Esophagus muscularis mucosa (tissue), 4 donors: Measurements from ENCODE around the gene OTOF. TPM values are rescaled to one million over a fixed set of nuclear protein-coding genes. Genes with fewer than 3 reads are reported as not detected.

Source experiments
- DNase-seq: peaks from one replicate; pipeline ENCODE4 v3.0.0-alpha.2; 2017; ENCODE audit errors: extremely low spot score
- H3K27ac ChIP-seq, 4 donors: fragments of 200-600 bp; sonication (generic); replicated peaks in 1 of 4; 1 replicate in 3 of 4; 2 replicates in 1 of 4; pipeline ENCODE4 v1.5.1; 2016 to 2019; ENCODE audit warnings: mild to moderate bottlenecking in 1 of 4
- H3K27me3 ChIP-seq, 4 donors: fragments of 200-600 bp; sonication (generic); one replicate each; pipeline versions ENCODE4 v1.5.1 to v1.6.0; 2016 to 2019
- H3K36me3 ChIP-seq, 4 donors: fragments of 200-600 bp; sonication (generic); one replicate each; pipeline ENCODE4 v1.5.1; 2016 to 2019
- H3K4me1 ChIP-seq, 4 donors: fragments of 200-600 bp; sonication (generic); one replicate each; pipeline ENCODE4 v1.5.1; 2016 to 2019
- H3K4me3 ChIP-seq, 4 donors: fragments of 200-600 bp; sonication (generic); 1 replicate in 2 of 4; 2 replicates in 2 of 4; pipeline ENCODE4 v1.5.1; 2016 to 2019; ENCODE audit warnings: mild to moderate bottlenecking in 4 of 4, moderate library complexity in 1 of 4
- H3K9me3 ChIP-seq, 4 donors: fragments of 200-600 bp; sonication (generic); 1 replicate in 3 of 4; 2 replicates in 1 of 4; pipeline ENCODE4 v1.5.1; 2016 to 2019
- EP300 ChIP-seq: sonication (generic); formaldehyde crosslinking; IDR thresholded peaks from one replicate; pipeline ENCODE4 v1.6.1; 2017; ENCODE audit warnings: antibody characterized with exemption
- POLR2A ChIP-seq: fragments of 450-650 bp; IDR thresholded peaks from one replicate; pipeline ENCODE4 v1.6.1; 2017; ENCODE audit warnings: antibody characterized with exemption, moderate library complexity, mild to moderate bottlenecking, low read depth
- POLR2AphosphoS5 ChIP-seq, 2 donors: sonication (generic); formaldehyde crosslinking; IDR thresholded peaks; one replicate each; pipeline ENCODE4 v1.6.1; 2017; ENCODE audit warnings: antibody characterized with exemption in 2 of 2
- WGBS: methylation state at CpG from one replicate; pipeline ENCODE4 v1.1.5; 2018; 5-methylcytosine and 5-hydroxymethylcytosine counted together
- intact Hi-C: fragments of 100-400 bp; cut with DNase I; formaldehyde crosslinking; loops from one replicate; pipeline ENCODE4 v1.15.1; 2023
- total RNA-seq, 4 donors: library from RNA; depleted of rRNA; stranded (reverse); fragments of >200 nt; gene quantifications; one replicate each; pipeline versions ENCODE4 v1.1.0 to v1.2.1, GENCODE V29; 2016
- TF ChIP-seq, protein P1 (sequence below), 3 experiments: fragments of 200-600 bp in 2 of 3; fragments of 450-650 bp in 1 of 3; sonication (generic) in 2 of 3; IDR thresholded peaks; one replicate each; pipeline ENCODE4 v1.5.1; 2017 to 2019; ENCODE audit warnings: antibody characterized with exemption in 3 of 3, mild to moderate bottlenecking in 2 of 3, moderate library complexity in 1 of 3

Gene OTOF
- total RNA-seq, 4 donors from 2014 or later, result 0.13 to 1.5 (median 0.38) TPM

DNA sequence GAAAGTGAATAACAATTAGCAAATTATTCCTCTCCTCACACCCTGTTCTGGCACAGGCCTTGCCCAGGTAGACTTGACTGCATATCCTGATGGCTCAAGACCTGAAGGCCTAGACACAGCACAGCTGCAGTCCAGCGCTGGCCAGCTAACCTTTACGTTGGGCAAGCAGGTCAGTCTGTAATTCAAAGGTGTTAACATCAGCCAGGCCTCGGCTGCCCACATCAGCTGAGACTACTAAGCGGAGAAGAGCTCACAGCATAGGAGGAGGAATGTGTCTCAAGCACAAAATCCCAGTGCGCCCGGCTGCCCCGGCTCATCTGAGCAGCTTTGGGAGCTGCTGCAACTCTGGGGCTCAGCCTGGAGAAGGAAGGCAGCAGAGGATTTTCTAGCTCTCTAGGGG, 33.5 kb upstream of the OTOF start:
- no peak overlapping the region for H3K27ac ChIP-seq
- no peaks in the 10 kb centered on the region for H3K4me1 ChIP-seq
- H3K36me3 ChIP-seq, result no peaks in the 10 kb centered on the region
- H3K4me3 ChIP-seq, result no peak overlapping the region
- no peaks in the 10 kb centered on the region for H3K27me3 ChIP-seq
- H3K9me3 ChIP-seq, result no peaks in the 10 kb centered on the region
- no peak for DNase-seq
- intact Hi-C loops, result no loop called here
- WGBS, result 90% methylated on average over 6 of the region's 7 CpGs
- TF ChIP-seq EP300, result no peak
- TF ChIP-seq, protein P1, sequence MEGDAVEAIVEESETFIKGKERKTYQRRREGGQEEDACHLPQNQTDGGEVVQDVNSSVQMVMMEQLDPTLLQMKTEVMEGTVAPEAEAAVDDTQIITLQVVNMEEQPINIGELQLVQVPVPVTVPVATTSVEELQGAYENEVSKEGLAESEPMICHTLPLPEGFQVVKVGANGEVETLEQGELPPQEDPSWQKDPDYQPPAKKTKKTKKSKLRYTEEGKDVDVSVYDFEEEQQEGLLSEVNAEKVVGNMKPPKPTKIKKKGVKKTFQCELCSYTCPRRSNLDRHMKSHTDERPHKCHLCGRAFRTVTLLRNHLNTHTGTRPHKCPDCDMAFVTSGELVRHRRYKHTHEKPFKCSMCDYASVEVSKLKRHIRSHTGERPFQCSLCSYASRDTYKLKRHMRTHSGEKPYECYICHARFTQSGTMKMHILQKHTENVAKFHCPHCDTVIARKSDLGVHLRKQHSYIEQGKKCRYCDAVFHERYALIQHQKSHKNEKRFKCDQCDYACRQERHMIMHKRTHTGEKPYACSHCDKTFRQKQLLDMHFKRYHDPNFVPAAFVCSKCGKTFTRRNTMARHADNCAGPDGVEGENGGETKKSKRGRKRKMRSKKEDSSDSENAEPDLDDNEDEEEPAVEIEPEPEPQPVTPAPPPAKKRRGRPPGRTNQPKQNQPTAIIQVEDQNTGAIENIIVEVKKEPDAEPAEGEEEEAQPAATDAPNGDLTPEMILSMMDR (IDR thresholded peaks at IDR 0.05), result no peak
- TF ChIP-seq POLR2AphosphoS5 (IDR thresholded peaks at IDR 0.05), result no peak
- no peak for TF ChIP-seq POLR2A

DNA sequence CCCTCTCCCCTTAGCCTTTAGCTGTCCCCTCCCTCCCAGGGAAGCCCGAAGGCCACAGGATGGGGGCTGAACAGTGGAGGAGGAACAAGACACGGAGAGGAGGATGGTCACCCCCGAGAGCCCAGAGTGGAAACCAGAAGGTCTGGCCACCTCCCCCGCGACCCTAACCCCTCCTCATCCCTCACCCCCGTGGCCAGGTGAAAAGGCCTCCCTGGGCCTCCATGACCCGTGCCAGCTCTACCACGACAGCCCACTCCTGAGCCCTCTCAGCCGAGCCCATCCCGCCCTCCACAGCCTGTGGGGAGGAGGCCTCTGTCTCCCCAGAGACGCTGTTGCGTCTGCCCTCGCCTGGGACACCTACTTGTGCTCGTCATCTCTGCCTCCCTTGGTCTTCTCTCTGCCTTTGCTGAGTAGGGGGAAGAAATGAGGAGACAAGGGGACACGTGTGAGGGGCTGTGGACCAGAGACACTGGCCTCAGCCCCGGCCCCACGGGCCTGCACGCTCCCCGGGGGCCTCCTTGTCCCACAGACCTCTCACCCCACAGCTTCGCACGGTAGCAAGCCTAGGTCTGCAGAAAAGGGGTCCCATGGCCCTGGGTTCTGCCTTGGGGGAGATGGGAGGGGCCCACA, 32.5 kb upstream of the OTOF start:
- Histone ChIP-seq H3K4me3 (no peak overlapping the region), H3K36me3 (no peaks in the 10 kb centered on the region), H3K9me3 (no peaks in the 10 kb centered on the region), H3K27me3 (no peaks in the 10 kb centered on the region), H3K4me1 (no peaks in the 10 kb centered on the region), H3K27ac (no peak overlapping the region)
- 83% methylated on average over 18 of the region's 21 CpGs for WGBS
- no peak for TF ChIP-seq POLR2AphosphoS5 (IDR thresholded peaks at IDR 0.05)
- TF ChIP-seq, protein P1 (IDR thresholded peaks at IDR 0.05), result no peak
- TF ChIP-seq EP300, result no peak
- no peak for TF ChIP-seq POLR2A
- DNase-seq, result no peak
- intact Hi-C loops, result no loop called here

DNA sequence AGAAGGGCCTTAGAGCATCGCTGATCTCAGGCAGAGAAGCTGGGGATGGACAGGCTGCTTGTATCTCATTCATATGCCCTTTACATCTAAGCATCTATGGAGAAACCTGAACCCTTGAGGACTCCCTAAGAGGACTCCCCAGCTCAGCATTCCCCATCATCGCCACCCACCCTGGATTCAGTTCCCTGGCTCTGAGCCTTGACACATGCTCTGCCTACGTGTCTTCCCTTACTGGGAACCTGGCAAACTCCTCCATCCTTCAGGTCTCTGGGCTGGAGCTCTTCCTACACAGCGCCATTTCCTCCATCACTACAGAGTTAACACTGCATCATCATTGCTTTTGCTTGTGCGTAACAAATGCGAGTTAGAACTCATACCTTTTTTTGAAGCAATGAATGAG, 31.2 kb upstream of the OTOF start:
- WGBS, result 86% methylated on average over 6 of the region's 6 CpGs
- H3K9me3 ChIP-seq, result no peaks in the 10 kb centered on the region
- intact Hi-C loops, result no loop called here
- no peaks in the 10 kb centered on the region for H3K36me3 ChIP-seq
- no peaks in the 10 kb centered on the region for H3K27me3 ChIP-seq
- TF ChIP-seq POLR2A (no peak), EP300 (no peak), POLR2AphosphoS5 (IDR thresholded peaks at IDR 0.05) (no peak)
- TF ChIP-seq, protein P1 (IDR thresholded peaks at IDR 0.05), result no peak
- H3K27ac ChIP-seq, result no peak overlapping the region
- H3K4me1 ChIP-seq, result no peaks in the 10 kb centered on the region
- H3K4me3 ChIP-seq, result no peak overlapping the region
- DNase-seq, result no peak

DNA sequence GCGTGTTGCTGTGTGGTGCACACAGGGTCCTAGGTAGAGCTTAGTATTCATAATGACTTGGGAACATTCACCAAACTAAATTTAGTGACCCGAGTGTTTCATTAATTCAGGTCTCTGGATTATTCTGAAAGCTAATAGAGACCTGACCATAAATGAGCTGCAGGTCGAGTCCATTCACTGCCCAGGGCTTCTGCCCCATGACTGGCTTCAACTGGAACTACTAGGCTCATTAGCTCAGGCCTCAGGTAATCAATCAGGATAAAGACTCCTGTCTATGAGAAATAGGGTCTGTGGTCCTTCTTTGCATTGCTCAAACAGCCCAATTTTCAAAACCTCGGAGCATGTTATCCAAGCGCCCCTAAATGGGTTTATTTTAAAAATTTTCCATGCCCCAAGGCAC, 30.0 kb upstream of the OTOF start:
- H3K27me3 ChIP-seq, result peaks cover 0 to 10% (median 0%) of the 10 kb centered on the region in 4 donors
- H3K4me3 ChIP-seq, result no peak overlapping the region
- H3K9me3 ChIP-seq, result no peaks in the 10 kb centered on the region
- intact Hi-C loops, result no loop called here
- H3K4me1 ChIP-seq, result peaks cover 8 to 11% (median 11%) of the 10 kb centered on the region in 4 donors
- TF ChIP-seq EP300, result no peak
- TF ChIP-seq, protein P1 (IDR thresholded peaks at IDR 0.05), result no peak
- TF ChIP-seq POLR2AphosphoS5 (IDR thresholded peaks at IDR 0.05), result no peak
- no peak for TF ChIP-seq POLR2A
- H3K36me3 ChIP-seq, result no peaks in the 10 kb centered on the region
- 93% methylated on average over 5 of the region's 5 CpGs for WGBS
- no peak for DNase-seq
- H3K27ac ChIP-seq, result no peak overlapping the region

DNA sequence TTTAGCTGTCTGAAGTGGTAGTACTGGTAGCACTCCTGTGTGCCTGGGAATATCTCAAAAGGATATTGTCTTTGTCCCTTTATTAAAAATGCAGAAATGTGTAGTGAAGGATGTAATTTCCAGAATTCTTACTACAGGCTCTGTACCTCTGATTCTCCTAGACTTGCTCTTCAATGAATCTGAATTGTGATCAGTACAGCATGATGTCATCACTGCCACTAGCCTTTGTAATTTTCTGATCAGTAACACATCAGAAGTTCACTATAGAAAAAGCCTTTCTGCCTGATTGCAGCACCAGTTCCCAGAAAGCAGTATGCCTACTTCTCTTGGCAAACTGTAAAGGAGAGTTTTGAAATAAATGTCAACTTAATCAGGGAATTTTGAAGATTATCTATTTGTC, 29.2 kb upstream of the OTOF start:
- intact Hi-C loops, result no loop called here
- H3K27ac ChIP-seq, result no peak overlapping the region
- H3K4me1 ChIP-seq, result peaks cover 9 to 13% (median 12%) of the 10 kb centered on the region in 4 donors
- no peak for DNase-seq
- H3K9me3 ChIP-seq, result no peaks in the 10 kb centered on the region
- no peak for TF ChIP-seq POLR2AphosphoS5 (IDR thresholded peaks at IDR 0.05)
- no peak for TF ChIP-seq EP300
- TF ChIP-seq, protein P1 (IDR thresholded peaks at IDR 0.05), result no peak
- no peaks in the 10 kb centered on the region for H3K36me3 ChIP-seq
- H3K4me3 ChIP-seq, result no peak overlapping the region
- peaks cover 0 to 13% (median 0%) of the 10 kb centered on the region in 4 donors for H3K27me3 ChIP-seq
